WTC11 (cell line): ENCODE measurements around the gene NUDT19. TPM values are rescaled to one million over a fixed set of nuclear protein-coding genes. Genes with fewer than 3 reads are reported as not detected.

ENCODE experiments used
- ATAC-seq: fragments of 200-7000 bp; cut with Tn5 transposase; 2 replicates; pipeline ENCODE4 v1.10.0; 2021; ENCODE audit warnings: mild to moderate bottlenecking, moderate library complexity
- CTCF ChIA-PET: fragments of 300-600 bp; sonication (Branson Sonifier 250); formaldehyde crosslinking; loops from one replicate; lab custom pipeline; 2021; ENCODE audit warnings: antibody characterized with exemption; lab: Charles Lee
- POLR2A ChIA-PET: fragments of 350-600 bp; sonication (Branson Sonifier 250); formaldehyde crosslinking; loops from one replicate; lab custom pipeline; 2021; ENCODE audit warnings: antibody characterized with exemption; lab: Charles Lee
- DNase-seq: peaks from one replicate; pipeline ENCODE4 v3.0.0; 2021; ENCODE audit warnings: low spot score
- H3K27ac Mint-ChIP-seq: 2 replicates; pipeline ENCODE4 v1.8.0; 2021; ENCODE audit warnings: mixed read lengths
- H3K27me3 Mint-ChIP-seq: 2 replicates; pipeline ENCODE4 v1.8.0; 2021; ENCODE audit warnings: low read depth, mild to moderate bottlenecking, moderate library complexity, mixed read lengths
- H3K36me3 Mint-ChIP-seq: 2 replicates; pipeline ENCODE4 v1.8.0; 2021; ENCODE audit warnings: mixed read lengths
- H3K4me1 Mint-ChIP-seq: 2 replicates; pipeline ENCODE4 v1.8.0; 2022; ENCODE audit warnings: mixed read lengths
- H3K4me3 Mint-ChIP-seq: 2 replicates; pipeline ENCODE4 v1.8.0; 2021; ENCODE audit warnings: mild to moderate bottlenecking, moderate library complexity, mixed read lengths
- H3K9me3 Mint-ChIP-seq: 2 replicates; pipeline ENCODE4 v1.8.0; 2021; ENCODE audit warnings: mixed read lengths
- AFF4 ChIP-seq: sonication (generic); formaldehyde crosslinking; IDR thresholded peaks from 2 replicates; pipeline ENCODE4 v1.8.1; 2023; ENCODE audit warnings: mild to moderate bottlenecking, missing genetic modification reagents, borderline replicate concordance
- ATF6 ChIP-seq: sonication (generic); formaldehyde crosslinking; IDR thresholded peaks from 2 replicates; pipeline ENCODE4 v1.8.1; 2023; ENCODE audit warnings: mild to moderate bottlenecking, missing genetic modification reagents
- CDX4 ChIP-seq: fragments of 250-450 bp; sonication (Bioruptor Pico); IDR thresholded peaks from 2 replicates; pipeline ENCODE4 v1.9.0; 2021; ENCODE audit warnings: moderate library complexity, mild to moderate bottlenecking, inconsistent platforms, borderline replicate concordance
- CREM ChIP-seq: sonication (generic); formaldehyde crosslinking; IDR thresholded peaks from 2 replicates; pipeline ENCODE4 v1.8.1; 2022; ENCODE audit warnings: mild to moderate bottlenecking, missing genetic modification reagents, moderate library complexity
- ELF4 ChIP-seq: sonication (generic); formaldehyde crosslinking; IDR thresholded peaks from 2 replicates; pipeline ENCODE4 v1.8.1; 2022; ENCODE audit warnings: low read depth, mild to moderate bottlenecking, moderate library complexity, missing genetic modification reagents
- IRF2 ChIP-seq: sonication (generic); formaldehyde crosslinking; IDR thresholded peaks from 2 replicates; pipeline ENCODE4 v1.8.0; 2022; ENCODE audit warnings: low read depth, missing genetic modification reagents, borderline replicate concordance
- KAT7 ChIP-seq: sonication (generic); formaldehyde crosslinking; IDR thresholded peaks from 2 replicates; pipeline ENCODE4 v1.8.1; 2023; ENCODE audit warnings: missing genetic modification reagents, mild to moderate bottlenecking, borderline replicate concordance
- MLX ChIP-seq: sonication (generic); formaldehyde crosslinking; IDR thresholded peaks from 2 replicates; pipeline ENCODE4 v1.8.1; 2023; ENCODE audit warnings: mild to moderate bottlenecking, missing genetic modification reagents, moderate library complexity
- MXD4 ChIP-seq: fragments of 250-450 bp; sonication (Bioruptor Pico); IDR thresholded peaks from 2 replicates; pipeline ENCODE4 v1.8.0; 2021; ENCODE audit warnings: mild to moderate bottlenecking, moderate library complexity, borderline replicate concordance
- NFATC4 ChIP-seq: fragments of 250-450 bp; sonication (Bioruptor Pico); IDR thresholded peaks from 2 replicates; pipeline ENCODE4 v1.9.0; 2021; ENCODE audit warnings: mild to moderate bottlenecking
- NFYB ChIP-seq: sonication (generic); formaldehyde crosslinking; conservative IDR thresholded peaks from 2 replicates; pipeline ENCODE4 v1.8.0; 2022; ENCODE audit warnings: low read depth, missing genetic modification reagents
- NR1H2 ChIP-seq: sonication (generic); formaldehyde crosslinking; IDR thresholded peaks from 2 replicates; pipeline ENCODE4 v1.9.0; 2021; ENCODE audit warnings: mild to moderate bottlenecking, moderate library complexity, missing genetic modification reagents
- NR2C2 ChIP-seq: sonication (generic); formaldehyde crosslinking; IDR thresholded peaks from 2 replicates; pipeline ENCODE4 v1.8.0; 2022; ENCODE audit warnings: mild to moderate bottlenecking, missing genetic modification reagents
- OVOL2 ChIP-seq: fragments of 250-450 bp; sonication (Bioruptor Pico); IDR thresholded peaks from 2 replicates; pipeline ENCODE4 v1.9.0; 2021; ENCODE audit warnings: mild to moderate bottlenecking, borderline replicate concordance
- PRRX2 ChIP-seq: fragments of 250-450 bp; sonication (Bioruptor Pico); IDR thresholded peaks from 2 replicates; pipeline ENCODE4 v1.8.0; 2021; ENCODE audit warnings: mild to moderate bottlenecking
- TCF7 ChIP-seq: sonication (generic); formaldehyde crosslinking; IDR thresholded peaks from 2 replicates; pipeline ENCODE4 v1.8.0; 2022; ENCODE audit warnings: mild to moderate bottlenecking, low read depth, missing genetic modification reagents, moderate library complexity
- ZNF138 ChIP-seq: sonication (generic); formaldehyde crosslinking; conservative IDR thresholded peaks from 2 replicates; pipeline ENCODE4 v1.8.1; 2022; ENCODE audit warnings: mild to moderate bottlenecking, moderate library complexity, missing genetic modification reagents
- ZNF281 ChIP-seq: sonication (generic); formaldehyde crosslinking; IDR thresholded peaks from 2 replicates; pipeline ENCODE4 v1.8.0; 2023; ENCODE audit warnings: mild to moderate bottlenecking, missing genetic modification reagents
- ZNF317 ChIP-seq: sonication (generic); formaldehyde crosslinking; IDR thresholded peaks from 2 replicates; pipeline ENCODE4 v1.8.1; 2023; ENCODE audit warnings: low read depth, mild to moderate bottlenecking, moderate library complexity, missing genetic modification reagents, borderline replicate concordance
- ZNF423 ChIP-seq: fragments of 250-450 bp; sonication (Bioruptor Pico); IDR thresholded peaks from 2 replicates; pipeline ENCODE4 v2.1.2; 2022; ENCODE audit warnings: mild to moderate bottlenecking, moderate library complexity
- ZNF532 ChIP-seq: fragments of 250-450 bp; sonication (Bioruptor Pico); IDR thresholded peaks from 2 replicates; pipeline ENCODE4 v1.9.0; 2021; ENCODE audit warnings: mild to moderate bottlenecking, borderline replicate concordance
- total RNA-seq: library from RNA; stranded (reverse); gene quantifications from 3 replicates; pipeline ENCODE4 v1.2.3, GENCODE V29; 2021

The NUDT19 gene
- total RNA-seq, 1 experiment from 2014 or later, result 2.4 TPM

- H3K4me3 Mint-ChIP-seq, result peak within 1 kb of the TSS; percentile 94
- POLR2A ChIA-PET, result no interaction called here
- H3K4me1 Mint-ChIP-seq, result peaks cover 26% of the 10 kb centered on the region
- H3K36me3 Mint-ChIP-seq, result no peaks in the 10 kb centered on the region; the same call in 1 of the 2 replicates
- no peaks in the 10 kb centered on the region for H3K9me3 Mint-ChIP-seq
- H3K27me3 Mint-ChIP-seq, result peaks cover 41% of the 10 kb centered on the region
- peak; percentile 96 for ATAC-seq
- DNase-seq, result peak; percentile 98
- H3K27ac Mint-ChIP-seq, result peak within 1 kb of the TSS; percentile 92; the same call in 1 of the 2 replicates
- CTCF ChIA-PET, result interaction anchor here (1.0 to 1.8 kb wide), 4 partner anchors 23 to 502 kb away, joined by 3 to 6 read pairs (median 3); partner anchors contain the start of gene TDRD12
- TF ChIP-seq ATF6, result no peak
- no peak for TF ChIP-seq ZNF138 (CRISPR knock-in tag)
- TF ChIP-seq NFATC4 (CRISPR knock-in tag), result no peak
- no peak for TF ChIP-seq ZNF532 (CRISPR knock-in tag)
- TF ChIP-seq OVOL2 (CRISPR knock-in tag), result no peak
- no peak for TF ChIP-seq ELF4 (CRISPR knock-in tag)
- TF ChIP-seq PRRX2 (CRISPR knock-in tag), result no peak
- peak; percentile 92 for TF ChIP-seq NFYB (CRISPR knock-in tag)
- TF ChIP-seq CREM (CRISPR knock-in tag), result no peak
- no peak for TF ChIP-seq KAT7
- no peak for TF ChIP-seq ZNF281 (CRISPR knock-in tag)
- TF ChIP-seq NR2C2, result no peak
- no peak for TF ChIP-seq IRF2 (CRISPR knock-in tag)
- no peak for TF ChIP-seq AFF4
- TF ChIP-seq MLX, result no peak
- TF ChIP-seq MXD4 (CRISPR knock-in tag), result no peak
- TF ChIP-seq NR1H2 (CRISPR knock-in tag), result no peak
- TF ChIP-seq CDX4 (CRISPR knock-in tag), result no peak
- no peak for TF ChIP-seq ZNF317 (CRISPR knock-in tag)
- TF ChIP-seq ZNF423 (CRISPR knock-in tag), result no peak
- TF ChIP-seq TCF7 (CRISPR knock-in tag), result no peak
These were observed 16.5 kb upstream of the NUDT19 start, which contains the start of gene ANKRD27 for GRCh38 chr19:32674931-32675719. TSS of gene ANKRD27 (minus strand) at chr19:32675180. CDS start at chr19:32659015, 16,165 bp downstream.
